ENCODE results near the gene UGT1A4.

Gene UGT1A4

DNA sequence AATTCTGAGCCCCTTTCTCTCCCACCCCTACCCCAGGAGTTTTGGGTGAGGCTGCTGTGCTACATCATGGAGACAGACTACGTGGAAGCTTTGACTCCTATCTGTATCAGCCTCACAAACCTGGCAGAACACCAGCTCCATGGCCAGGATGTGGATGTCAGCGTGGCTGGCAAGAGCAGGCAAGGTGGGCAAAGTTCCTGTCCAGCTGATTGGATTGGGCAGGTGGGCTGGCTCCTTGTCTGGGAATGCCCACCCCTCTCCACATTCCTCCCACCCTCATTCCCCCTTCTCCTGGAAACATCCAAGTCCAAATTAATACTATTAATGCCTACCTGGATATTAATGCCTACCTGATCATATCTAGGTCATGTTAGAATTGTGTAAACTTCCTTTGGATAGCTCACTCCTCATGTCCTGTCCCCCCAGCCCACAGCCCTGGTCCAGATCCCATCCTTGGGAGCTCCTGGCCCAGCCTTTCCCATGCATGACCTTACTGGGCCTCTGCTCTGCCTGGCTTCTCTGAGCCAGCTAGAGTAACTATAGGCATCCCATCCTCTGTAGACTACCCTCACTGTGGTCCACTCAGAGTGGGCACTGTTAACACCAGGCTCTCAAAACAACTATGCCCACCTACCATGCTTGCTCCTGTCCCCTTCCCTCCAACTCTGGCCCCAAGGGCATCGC, 83.7 kb downstream of the UGT1A4 start:
- DNase-seq (ENCODE audit: low read depth in 1 of 2, low spot score in 1 of 2) = no peak
- in situ Hi-C loops (cut with HindIII; ENCODE audit: low pct_unique_long_range_greater_than_20kb, low sequenced_read_pairs) = no loop called here
- TF ChIP-seq JUND (IDR thresholded peaks at IDR 0.05; ENCODE audit: low read depth) = no peak

- no peak for DNase-seq (ENCODE audit: low read depth in 1 of 2, low spot score in 1 of 2)
- in situ Hi-C loops (cut with HindIII; ENCODE audit: low pct_unique_long_range_greater_than_20kb, low sequenced_read_pairs) = no loop called here
- TF ChIP-seq JUND (IDR thresholded peaks at IDR 0.05; ENCODE audit: low read depth) = no peak
These were observed 84.9 kb downstream of the UGT1A4 start for GRCh38 chr2:233803292-233803911.

DNA sequence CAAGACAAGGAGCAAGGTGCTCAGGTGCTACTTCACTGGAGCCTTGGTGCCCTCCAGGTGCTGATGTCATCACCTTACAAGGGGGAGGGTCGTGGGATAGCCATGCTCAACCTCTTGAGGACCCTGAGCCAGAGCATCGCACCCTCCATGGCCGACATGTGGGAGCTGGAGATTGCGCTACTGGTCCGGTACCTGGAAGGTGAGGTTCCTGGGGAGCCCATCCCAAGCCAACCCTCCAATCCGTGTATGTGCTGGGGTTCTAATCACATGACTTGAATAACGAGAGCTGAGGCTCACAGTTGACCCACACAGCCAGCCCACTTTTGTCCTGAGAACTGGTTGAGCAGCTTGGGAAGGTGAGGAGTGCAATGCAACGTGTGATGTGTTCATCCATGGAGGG, 85.5 kb downstream of the UGT1A4 start:
- no peak for TF ChIP-seq JUND (IDR thresholded peaks at IDR 0.05; ENCODE audit: low read depth)
- DNase-seq (ENCODE audit: low read depth in 1 of 2, low spot score in 1 of 2) = no peak
- in situ Hi-C loops (cut with HindIII; ENCODE audit: low pct_unique_long_range_greater_than_20kb, low sequenced_read_pairs) = no loop called here

DNA sequence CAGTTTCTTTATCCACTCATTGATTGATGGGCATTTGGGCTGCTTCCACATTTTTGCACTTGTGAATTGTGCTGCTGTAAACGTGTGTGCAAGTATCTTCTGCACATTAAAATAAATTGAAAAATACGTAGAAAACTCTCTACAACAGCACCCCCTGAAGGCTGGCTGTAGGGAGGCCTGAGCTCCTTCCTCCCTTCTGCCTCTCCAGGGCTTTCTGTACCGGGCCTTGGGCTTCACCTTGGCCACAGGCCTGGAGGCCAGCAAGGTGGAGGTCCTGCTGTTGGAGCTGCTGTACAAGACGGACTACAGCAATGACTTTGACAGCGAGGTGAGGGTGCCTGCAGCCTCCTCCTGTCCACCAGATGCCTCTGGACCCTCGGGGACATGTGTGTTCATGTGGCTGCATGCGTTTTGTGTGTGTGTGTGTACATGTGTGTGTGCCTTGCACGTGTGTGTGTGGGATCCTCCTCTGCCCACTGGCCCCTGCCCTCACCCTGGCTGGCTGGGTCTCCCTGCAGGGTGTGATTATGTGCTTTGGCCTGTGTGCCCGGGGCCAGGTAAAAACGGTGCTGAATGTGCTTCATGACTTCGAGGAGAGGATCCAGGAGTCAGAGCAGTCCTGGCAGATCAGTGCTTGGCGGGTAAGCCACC, 88.8 kb downstream of the UGT1A4 start:
- DNase-seq (ENCODE audit: low read depth in 1 of 2, low spot score in 1 of 2) = no peak
- TF ChIP-seq JUND (IDR thresholded peaks at IDR 0.05; ENCODE audit: low read depth) = no peak
- in situ Hi-C loops (cut with HindIII; ENCODE audit: low pct_unique_long_range_greater_than_20kb, low sequenced_read_pairs) = no loop called here

GRCh38 chr2:233807966-233808935, 89.7 kb downstream of the UGT1A4 start:
- DNase-seq (ENCODE audit: low read depth in 1 of 2, low spot score in 1 of 2) = no peak
- TF ChIP-seq JUND (IDR thresholded peaks at IDR 0.05; ENCODE audit: low read depth) = no peak
- in situ Hi-C loops (cut with HindIII; ENCODE audit: low pct_unique_long_range_greater_than_20kb, low sequenced_read_pairs) = no loop called here

- no peak for DNase-seq (ENCODE audit: low read depth in 1 of 2, low spot score in 1 of 2)
- in situ Hi-C loops (cut with HindIII; ENCODE audit: low pct_unique_long_range_greater_than_20kb, low sequenced_read_pairs) = no loop called here
- TF ChIP-seq JUND (IDR thresholded peaks at IDR 0.05; ENCODE audit: low read depth) = no peak
These were observed 91.8 kb downstream of the UGT1A4 start for GRCh38 chr2:233810385-233810784.

DNA sequence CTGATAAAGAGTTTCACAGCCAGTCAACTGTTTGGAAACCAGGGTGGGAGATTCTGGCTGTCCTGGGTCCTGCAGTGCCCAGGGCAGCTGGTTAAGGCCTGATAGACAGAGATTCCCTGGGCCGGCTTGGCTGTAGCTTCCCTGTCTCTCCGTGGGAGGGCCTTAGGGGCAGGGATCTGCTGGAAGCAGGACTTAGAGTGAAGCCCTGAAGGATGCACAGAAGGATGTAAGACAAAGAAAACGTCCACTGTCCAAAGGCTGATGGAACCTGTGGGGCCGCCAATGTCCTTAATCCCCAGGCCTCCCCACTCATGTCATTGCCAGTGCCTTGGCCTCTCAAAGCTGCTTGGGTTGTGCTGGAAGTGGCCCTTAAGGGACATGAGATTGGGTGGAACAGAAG, 92.6 kb downstream of the UGT1A4 start:
- TF ChIP-seq JUND (IDR thresholded peaks at IDR 0.05; ENCODE audit: low read depth) = no peak
- no peak for DNase-seq (ENCODE audit: low read depth in 1 of 2, low spot score in 1 of 2)
- in situ Hi-C loops (cut with HindIII; ENCODE audit: low pct_unique_long_range_greater_than_20kb, low sequenced_read_pairs) = no loop called here

GRCh38 chr2:233811732-233812131, 93.2 kb downstream of the UGT1A4 start:
- in situ Hi-C loops (cut with HindIII; ENCODE audit: low pct_unique_long_range_greater_than_20kb, low sequenced_read_pairs) = no loop called here
- TF ChIP-seq JUND (IDR thresholded peaks at IDR 0.05; ENCODE audit: low read depth) = no peak

GRCh38 chr2:233813236-233814055, 94.9 kb downstream of the UGT1A4 start:
- DNase-seq (ENCODE audit: low read depth in 1 of 2, low spot score in 1 of 2) = no peak
- in situ Hi-C loops (cut with HindIII; ENCODE audit: low pct_unique_long_range_greater_than_20kb, low sequenced_read_pairs) = no loop called here
- TF ChIP-seq JUND (IDR thresholded peaks at IDR 0.05; ENCODE audit: low read depth) = no peak

More at GRCh38 chr2:233811732-233812131, 93.2 kb downstream of the UGT1A4 start:
- no peak for DNase-seq (ENCODE audit: low read depth in 1 of 2, low spot score in 1 of 2)

- no peak for TF ChIP-seq JUND (IDR thresholded peaks at IDR 0.05; ENCODE audit: low read depth)
- in situ Hi-C loops (cut with HindIII; ENCODE audit: low pct_unique_long_range_greater_than_20kb, low sequenced_read_pairs) = no loop called here
- peak in 1 of 2 experiments; percentile 26 for DNase-seq (ENCODE audit: low read depth in 1 of 2, low spot score in 1 of 2)
These were observed 95.7 kb downstream of the UGT1A4 start for GRCh38 chr2:233814056-233814835.

- TF ChIP-seq JUND (IDR thresholded peaks at IDR 0.05; ENCODE audit: low read depth) = no peak
- in situ Hi-C loops (cut with HindIII; ENCODE audit: low pct_unique_long_range_greater_than_20kb, low sequenced_read_pairs) = no loop called here
- DNase-seq (ENCODE audit: low read depth in 1 of 2, low spot score in 1 of 2) = no peak
These were observed 97.3 kb downstream of the UGT1A4 start for GRCh38 chr2:233815861-233816260.

Data from T47D (cell line).